MM.1S (cell line): Measurements from ENCODE around the gene CDKL4.

ENCODE experiments used
- DNase-seq: peaks from one replicate; pipeline ENCODE4 v3.0.0-alpha.2; 2015
- H2AFZ ChIP-seq: fragments of 300-600 bp; sonication (generic); 2 replicates; pipeline ENCODE4 v1.6.0; 2016; ENCODE audit warnings: antibody characterized with exemption, low read length
- H3F3A ChIP-seq: fragments of 300-600 bp; sonication (generic); 2 replicates; pipeline ENCODE4 v1.6.1; 2016; ENCODE audit warnings: mild to moderate bottlenecking, antibody characterized with exemption, low read length, moderate library complexity, mixed read lengths; ENCODE audit not compliant: insufficient read depth
- H3K27ac ChIP-seq: fragments of 300-600 bp; sonication (generic); 2 replicates; pipeline ENCODE4 v1.5.1; 2016; ENCODE audit warnings: mild to moderate bottlenecking, low read length
- H3K27me3 ChIP-seq: fragments of 300-600 bp; sonication (generic); replicated peaks from 2 replicates; pipeline ENCODE4 v1.6.0; 2016; ENCODE audit warnings: low read length; ENCODE audit not compliant: insufficient read depth
- H3K36me3 ChIP-seq: fragments of 300-600 bp; sonication (generic); replicated peaks from 2 replicates; pipeline ENCODE4 v1.6.1; 2016; ENCODE audit warnings: mild to moderate bottlenecking, low read length, mixed read lengths; ENCODE audit not compliant: insufficient read depth
- H3K4me1 ChIP-seq: fragments of 300-600 bp; sonication (generic); 2 replicates; pipeline ENCODE4 v1.6.1; 2016; ENCODE audit warnings: low read length, mixed read lengths
- H3K4me2 ChIP-seq: fragments of 300-600 bp; sonication (generic); 2 replicates; pipeline ENCODE4 v1.6.0; 2016; ENCODE audit warnings: low read depth, low read length
- H3K4me3 ChIP-seq: fragments of 300-600 bp; sonication (generic); 2 replicates; pipeline ENCODE4 v1.5.1; 2016; ENCODE audit warnings: low read length, mixed read lengths
- H3K79me2 ChIP-seq: fragments of 300-600 bp; sonication (generic); 2 replicates; pipeline ENCODE4 v1.6.1; 2016; ENCODE audit warnings: mixed run types, low read length, mixed read lengths
- H3K9ac ChIP-seq: fragments of 300-600 bp; sonication (generic); 2 replicates; pipeline ENCODE4 v1.6.1; 2016; ENCODE audit warnings: low read length, mixed read lengths
- H3K9me2 ChIP-seq: fragments of 300-600 bp; sonication (generic); replicated peaks from 2 replicates; pipeline ENCODE4 v1.6.1; 2016; ENCODE audit warnings: mild to moderate bottlenecking, low read length, mixed read lengths; ENCODE audit not compliant: insufficient read depth
- H3K9me3 ChIP-seq: fragments of 300-600 bp; sonication (generic); replicated peaks from 2 replicates; pipeline ENCODE4 v1.6.1; 2016; ENCODE audit warnings: mild to moderate bottlenecking, low read length, mixed read lengths; ENCODE audit not compliant: insufficient read depth
- H4K20me1 ChIP-seq: fragments of 300-600 bp; sonication (generic); 2 replicates; pipeline ENCODE4 v1.6.1; 2016; ENCODE audit warnings: mild to moderate bottlenecking, low read length, moderate library complexity, mixed read lengths; ENCODE audit not compliant: insufficient read depth
- CTCF ChIP-seq: fragments of 300-600 bp; sonication (generic); IDR thresholded peaks from 2 replicates; pipeline ENCODE4 v1.5.1; 2016; ENCODE audit warnings: antibody characterized with exemption, low read length, mixed read lengths
- EZH2 ChIP-seq: fragments of 300-600 bp; sonication (generic); optimal IDR thresholded peaks from 2 replicates; pipeline ENCODE3; 2017; ENCODE audit warnings: low read depth, mild to moderate bottlenecking, antibody characterized with exemption, low read length, mixed read lengths
- EZH2phosphoT487 ChIP-seq: fragments of 300-600 bp; sonication (generic); IDR thresholded peaks from 2 replicates; pipeline ENCODE4 v1.6.1; 2018; ENCODE audit warnings: antibody characterized with exemption, low read length

CDKL4 gene

GRCh38 chr2:39228413-39229209 is 15.2 kb downstream of the CDKL4 start:
- Histone ChIP-seq H3K9me2 (no peaks in the 10 kb centered on the region), H3K4me3 (no peak overlapping the region), H3K4me2 (no peak overlapping the region), H3K9me3 (no peaks in the 10 kb centered on the region), H3K27ac (no peak overlapping the region), H3K79me2 (no peaks in the 10 kb centered on the region), H4K20me1 (no peaks in the 10 kb centered on the region), H3K4me1 (peaks cover 7% of the 10 kb centered on the region), H2AFZ (no peak overlapping the region), H3F3A (no peaks in the 10 kb centered on the region), H3K27me3 (no peaks in the 10 kb centered on the region), H3K9ac (no peak overlapping the region), H3K36me3 (no peaks in the 10 kb centered on the region)
- DNase-seq = no peak
- TF ChIP-seq EZH2phosphoT487 (no peak), CTCF (no peak), EZH2 (no peak)

GRCh38 chr2:39227628-39228412 is 15.9 kb downstream of the CDKL4 start:
- Histone ChIP-seq H3K4me2 (no peak overlapping the region), H3K4me1 (peaks cover 7% of the 10 kb centered on the region), H3K9ac (no peak overlapping the region), H2AFZ (0 out of 2 replicates have a peak overlapping the region, but pooled peaks have one; percentile 26), H3K36me3 (no peaks in the 10 kb centered on the region), H4K20me1 (no peaks in the 10 kb centered on the region), H3K79me2 (no peaks in the 10 kb centered on the region), H3F3A (no peaks in the 10 kb centered on the region), H3K9me2 (no peaks in the 10 kb centered on the region), H3K27ac (no peak overlapping the region), H3K27me3 (no peaks in the 10 kb centered on the region), H3K9me3 (no peaks in the 10 kb centered on the region), H3K4me3 (no peak overlapping the region)
- DNase-seq = peak; percentile 69
- no peak for TF ChIP-seq EZH2phosphoT487
- TF ChIP-seq CTCF = peak; percentile 89

- no peak overlapping the region for H3K9ac ChIP-seq
- TF ChIP-seq CTCF = no peak
- TF ChIP-seq EZH2phosphoT487 = no peak
- TF ChIP-seq EZH2 = no peak
- no peaks in the 10 kb centered on the region for H3K36me3 ChIP-seq
- H3K9me3 ChIP-seq = no peaks in the 10 kb centered on the region
- H3K79me2 ChIP-seq = no peaks in the 10 kb centered on the region
- H2AFZ ChIP-seq = no peak overlapping the region
- H3K4me1 ChIP-seq = peaks cover 7% of the 10 kb centered on the region
- H3K9me2 ChIP-seq = no peaks in the 10 kb centered on the region
- H3K27ac ChIP-seq = no peak overlapping the region
- H3K4me2 ChIP-seq = peak overlapping the region; percentile 9; the same call in 1 of the 2 replicates
- peak; percentile 10 for DNase-seq
- H3K27me3 ChIP-seq = no peaks in the 10 kb centered on the region
- no peaks in the 10 kb centered on the region for H3F3A ChIP-seq
- H3K4me3 ChIP-seq = no peak overlapping the region
- no peaks in the 10 kb centered on the region for H4K20me1 ChIP-seq
Measured at GRCh38 chr2:39225567-39225966, 18.2 kb downstream of the CDKL4 start.
